NCI-H2107 (cell line): Measurements from ENCODE around the gene MTRF1.
A peak's percentile ranks its signal among the peaks of the same experiment; 100 is the strongest.
"Not testable (repeated sequence)": the region's sequence is repeated elsewhere in the genome, so short reads cannot be mapped to it uniquely, and the experiment has no call there.

Experiments used
- DNase-seq: peaks from one replicate; lab custom pipeline; 2025; lab: John Stamatoyannopoulos, UW

MTRF1 gene

DNA sequence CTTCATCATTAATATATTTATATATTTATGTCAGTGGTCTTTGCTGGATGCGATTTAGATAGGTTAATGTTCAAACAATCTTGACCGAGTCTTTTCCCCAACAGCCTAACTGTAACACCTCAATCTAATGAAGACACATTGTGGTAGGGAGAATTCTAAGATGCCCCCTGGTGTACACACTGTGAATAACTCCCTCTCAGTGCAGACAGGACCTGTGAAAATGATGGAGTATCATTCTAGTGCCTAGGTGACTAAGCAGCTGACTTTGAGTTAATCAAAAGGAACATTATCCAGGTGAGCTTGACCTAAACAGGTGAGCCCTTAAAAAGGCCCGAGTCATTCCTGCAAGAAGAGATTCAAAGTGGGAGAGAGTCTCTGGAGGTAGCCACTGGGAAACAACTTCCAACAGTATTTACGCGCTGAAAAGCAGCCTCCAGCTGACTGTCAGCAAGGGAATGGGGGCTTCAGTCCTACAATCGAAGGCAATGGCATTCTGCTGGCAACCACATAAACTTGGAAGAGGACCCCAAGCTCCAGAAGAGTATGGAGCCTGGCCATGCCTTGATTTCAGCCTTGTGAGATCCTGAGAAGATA lies 41.0 kb downstream of the MTRF1 start:
- no peak for DNase-seq

DNA sequence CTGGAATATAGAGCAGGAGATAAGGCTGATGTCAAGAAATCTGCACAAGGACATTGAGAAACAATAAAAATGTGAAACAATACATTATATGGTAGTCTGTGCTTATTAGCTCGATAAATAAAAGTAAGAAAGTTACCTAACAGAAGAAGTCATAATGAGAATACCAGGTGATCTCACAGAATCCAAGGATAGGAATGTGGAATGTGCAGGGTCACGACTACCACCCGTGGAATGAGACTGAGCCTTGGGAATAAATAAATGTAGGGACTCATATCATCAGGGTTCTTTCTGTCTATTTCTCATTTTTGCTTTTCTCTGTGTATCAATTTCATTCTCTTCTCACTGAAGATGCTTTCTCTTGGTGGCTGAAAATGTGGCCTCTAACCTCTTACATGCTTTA lies 43.0 kb downstream of the MTRF1 start:
- DNase-seq, result no peak

DNA sequence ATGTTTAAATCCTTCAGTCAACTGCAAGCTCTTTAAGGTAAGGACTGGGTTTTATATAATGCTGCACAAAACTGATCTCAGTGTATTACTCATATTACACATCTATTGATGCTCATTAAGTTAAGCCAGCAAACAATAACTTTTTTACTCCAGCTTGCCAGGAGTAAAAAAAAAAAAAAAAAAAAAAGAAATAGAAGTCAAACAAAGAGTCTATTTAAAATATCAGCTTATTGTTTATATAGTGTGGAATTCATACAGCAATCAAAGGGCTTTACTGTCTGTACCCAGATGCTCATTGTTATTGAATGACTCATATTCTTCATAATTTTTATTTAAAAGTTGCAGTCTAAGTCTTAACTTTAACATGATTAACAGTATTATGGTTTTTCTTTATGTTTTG lies 47.2 kb downstream of the MTRF1 start:
- no peak for DNase-seq

DNA sequence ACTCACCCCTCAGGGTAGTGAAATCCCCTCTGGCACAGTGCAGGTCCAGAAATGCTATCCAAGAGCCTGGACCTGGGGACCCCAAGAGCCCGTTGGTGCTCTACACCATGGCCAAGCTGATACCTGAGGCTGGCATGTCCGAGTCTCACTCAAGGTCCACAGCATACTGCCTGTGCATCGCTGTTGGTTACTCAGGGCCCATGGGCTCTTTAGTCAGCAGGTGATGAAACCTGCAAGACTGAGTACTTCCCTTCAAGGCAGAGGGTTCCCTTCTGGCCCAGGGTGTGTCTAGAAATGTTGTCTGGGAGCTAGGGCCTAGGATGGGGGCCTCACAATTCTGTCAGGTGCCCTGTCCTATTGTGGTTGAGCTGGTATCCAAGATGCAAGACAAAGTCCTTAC lies 49.5 kb downstream of the MTRF1 start:
- no peak for DNase-seq

DNA sequence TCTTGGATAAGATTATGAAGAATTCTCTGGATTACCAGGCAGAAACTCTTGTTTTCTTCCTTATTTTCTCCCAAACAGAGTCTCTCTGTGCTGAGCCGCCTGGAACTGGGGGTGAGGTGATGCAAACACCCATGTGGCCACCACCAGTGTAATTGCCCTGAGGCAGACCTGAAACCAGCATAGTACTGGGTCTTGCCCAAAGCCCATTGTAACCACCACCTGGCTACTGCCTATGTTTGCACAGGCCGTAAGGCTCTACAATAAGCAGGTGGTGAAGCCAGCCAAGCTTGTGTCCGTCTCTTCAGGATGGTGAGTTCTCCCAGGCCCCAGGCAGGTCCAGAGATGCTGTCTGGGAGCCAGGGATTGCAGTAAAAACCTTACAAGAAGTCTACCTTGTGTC lies 50.1 kb downstream of the MTRF1 start:
- no peak for DNase-seq

DNA sequence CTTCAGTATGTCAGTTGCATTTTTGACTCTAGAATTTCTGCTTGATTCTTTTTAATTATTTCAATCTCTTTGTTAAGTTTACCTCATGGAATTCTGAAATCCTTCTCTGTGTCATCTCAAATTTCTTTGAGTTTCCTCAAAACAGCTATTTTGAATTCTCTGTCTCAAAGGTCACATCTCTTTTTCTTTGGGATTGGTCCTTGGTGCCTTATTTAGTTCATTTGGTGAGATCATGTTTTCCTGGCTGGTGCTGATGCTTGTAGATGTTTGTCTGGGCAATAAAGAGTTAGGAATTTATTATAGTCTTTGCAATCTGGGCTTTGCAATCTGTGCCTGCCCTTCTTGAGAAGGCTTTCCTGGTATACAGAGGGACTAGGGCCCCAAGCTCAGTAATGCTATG lies 50.5 kb downstream of the MTRF1 start:
- DNase-seq, result no peak

DNA sequence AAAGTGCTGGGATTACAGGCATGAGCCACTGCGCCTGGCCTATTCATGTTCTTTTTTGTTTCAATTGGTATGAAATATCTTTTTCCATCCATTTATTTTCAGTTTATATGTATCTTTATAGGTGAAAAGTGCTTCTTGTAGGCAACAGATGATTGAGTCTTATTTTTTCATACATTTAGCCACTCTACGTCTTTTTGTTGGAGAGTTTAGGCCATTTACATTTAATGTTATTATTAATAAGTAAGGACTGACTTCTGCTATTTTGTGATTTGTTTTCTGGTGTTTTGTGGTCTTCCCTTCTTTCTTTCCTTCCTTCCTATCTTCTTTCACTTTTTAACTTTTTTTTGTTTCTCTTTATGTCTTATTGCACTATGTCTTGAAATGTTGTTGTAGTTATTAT lies 52.3 kb downstream of the MTRF1 start:
- DNase-seq, result no peak

DNA sequence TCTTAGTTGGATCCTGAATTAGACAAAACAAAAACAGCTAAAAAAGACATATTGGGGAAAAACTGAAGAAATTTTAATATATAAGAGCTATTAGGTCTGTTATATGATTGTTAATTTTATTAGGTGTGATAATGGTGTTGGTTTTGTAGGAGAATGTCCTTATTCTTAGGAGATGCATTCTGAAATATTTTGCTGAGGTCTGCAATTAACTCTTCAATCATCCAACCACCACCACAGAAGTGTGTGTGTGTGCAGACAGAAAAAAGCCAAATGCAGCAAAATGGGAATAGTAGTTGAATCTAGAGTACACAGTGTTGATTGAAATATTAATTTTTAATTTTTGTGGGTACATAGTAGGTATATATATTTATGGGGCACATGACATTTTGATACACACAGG lies 56.9 kb downstream of the MTRF1 start:
- DNase-seq, result no peak

DNA sequence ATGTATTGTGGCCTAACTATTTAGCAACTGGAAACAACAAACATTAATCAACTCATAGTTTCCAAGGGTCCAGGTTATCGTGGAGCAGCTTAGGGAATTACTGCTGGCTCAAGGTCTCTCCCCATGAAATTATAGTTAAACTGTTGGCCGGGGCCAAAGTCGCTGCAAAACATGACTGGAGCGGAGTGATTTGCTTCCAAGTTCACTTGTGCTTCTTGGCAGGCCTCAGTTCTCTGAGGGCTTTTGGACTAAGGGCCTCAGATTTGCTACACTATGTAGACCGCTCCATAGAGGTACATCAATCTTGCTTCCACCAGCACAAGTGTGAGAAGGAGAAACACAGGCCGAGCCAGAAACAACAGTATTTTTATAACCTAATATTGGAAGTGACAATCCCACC lies 59.6 kb downstream of the MTRF1 start:
- DNase-seq, result no peak

DNA sequence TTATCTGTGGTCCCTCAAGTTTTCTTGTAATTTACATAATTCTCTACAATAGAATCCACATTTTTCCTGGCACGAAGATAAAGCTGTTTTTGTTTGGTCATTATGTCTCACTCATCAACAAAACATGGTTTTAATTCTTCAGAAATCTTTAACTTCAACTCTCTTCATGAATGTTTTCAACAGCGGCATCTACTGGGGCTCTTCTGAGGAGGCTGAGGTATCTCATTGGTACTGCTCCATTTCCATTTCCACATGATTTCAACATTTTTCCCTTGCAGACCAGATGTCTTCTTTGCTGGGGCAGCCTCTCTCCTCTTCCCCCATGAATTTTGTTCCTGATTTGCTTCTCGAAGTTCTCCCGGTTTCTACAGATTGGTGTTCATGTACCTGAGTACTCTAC lies 63.2 kb downstream of the MTRF1 start:
- DNase-seq, result no peak

DNA sequence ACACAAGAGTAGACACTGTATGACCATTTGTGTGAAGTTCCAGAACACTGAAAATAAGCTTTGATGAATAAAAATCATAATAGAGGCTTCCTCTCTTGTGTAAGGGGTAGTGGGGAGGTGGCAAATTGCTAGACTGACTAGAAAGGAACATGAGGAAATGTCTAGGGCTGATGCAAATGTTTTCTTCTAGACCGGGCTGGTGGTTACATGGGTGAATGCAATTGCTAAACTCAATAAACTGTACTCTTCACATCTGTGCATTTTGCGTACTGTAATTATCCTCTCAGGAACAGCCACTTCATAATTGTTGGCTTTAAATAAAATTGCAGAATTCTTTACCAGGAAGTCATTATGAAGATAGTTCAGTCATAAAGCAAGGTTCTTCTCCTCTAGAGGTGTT lies 63.9 kb downstream of the MTRF1 start:
- no peak for DNase-seq

DNA sequence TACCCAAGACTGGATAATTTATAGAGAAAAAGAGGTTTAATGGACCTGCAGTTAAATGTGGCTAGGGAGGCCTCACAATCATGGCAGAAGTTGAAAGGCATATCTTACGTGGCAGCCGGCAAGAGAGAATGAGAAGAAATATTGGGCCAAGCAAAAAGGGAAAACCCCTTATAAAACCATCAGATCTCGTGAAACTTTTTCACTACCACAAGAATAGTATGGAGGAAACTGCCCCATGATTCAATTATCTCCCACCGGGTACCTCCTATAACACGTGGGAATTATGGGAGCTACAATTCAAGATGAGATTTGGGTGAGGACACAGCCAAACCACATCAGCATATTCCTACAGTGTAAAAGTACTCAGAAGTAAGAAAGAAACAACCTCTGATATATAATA lies 64.3 kb downstream of the MTRF1 start:
- DNase-seq, result no peak

DNA sequence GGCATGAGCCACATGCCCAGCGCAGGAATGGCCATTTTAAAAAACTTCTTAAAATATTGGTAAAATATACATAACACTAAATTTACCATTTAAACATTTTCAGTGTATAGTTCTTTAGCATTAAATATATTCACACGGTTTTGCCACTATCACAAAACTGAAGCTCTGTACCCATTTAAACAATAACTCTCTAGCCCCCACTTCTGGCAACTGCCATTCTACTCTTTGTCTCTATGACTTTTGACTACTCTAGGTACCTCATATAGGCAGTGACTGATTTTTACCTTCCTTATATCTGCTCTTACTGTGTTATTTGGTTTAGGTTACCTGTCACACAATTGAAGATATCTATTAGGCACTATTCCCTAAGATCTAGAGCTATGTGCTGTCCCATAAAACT lies 66.8 kb downstream of the MTRF1 start:
- no peak for DNase-seq

DNA sequence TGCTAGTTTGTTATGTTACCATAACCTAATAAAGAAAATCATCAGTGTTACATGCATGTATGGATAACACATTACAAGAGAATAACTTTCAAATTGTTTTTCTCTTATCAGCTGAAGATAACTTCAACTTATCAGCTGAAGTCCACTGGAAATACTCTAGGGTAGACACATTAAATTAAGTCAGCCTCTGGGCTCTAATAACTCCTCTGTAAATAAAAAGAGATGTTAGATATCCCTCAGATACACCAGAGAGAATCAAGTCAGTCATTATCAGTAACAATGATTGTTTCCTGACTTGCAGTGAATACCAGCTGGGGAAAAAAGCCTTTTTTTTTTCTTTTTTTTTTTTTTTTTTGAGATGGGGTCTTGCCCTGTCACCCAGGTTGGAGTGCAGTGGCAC lies 67.4 kb downstream of the MTRF1 start:
- no peak for DNase-seq

DNA sequence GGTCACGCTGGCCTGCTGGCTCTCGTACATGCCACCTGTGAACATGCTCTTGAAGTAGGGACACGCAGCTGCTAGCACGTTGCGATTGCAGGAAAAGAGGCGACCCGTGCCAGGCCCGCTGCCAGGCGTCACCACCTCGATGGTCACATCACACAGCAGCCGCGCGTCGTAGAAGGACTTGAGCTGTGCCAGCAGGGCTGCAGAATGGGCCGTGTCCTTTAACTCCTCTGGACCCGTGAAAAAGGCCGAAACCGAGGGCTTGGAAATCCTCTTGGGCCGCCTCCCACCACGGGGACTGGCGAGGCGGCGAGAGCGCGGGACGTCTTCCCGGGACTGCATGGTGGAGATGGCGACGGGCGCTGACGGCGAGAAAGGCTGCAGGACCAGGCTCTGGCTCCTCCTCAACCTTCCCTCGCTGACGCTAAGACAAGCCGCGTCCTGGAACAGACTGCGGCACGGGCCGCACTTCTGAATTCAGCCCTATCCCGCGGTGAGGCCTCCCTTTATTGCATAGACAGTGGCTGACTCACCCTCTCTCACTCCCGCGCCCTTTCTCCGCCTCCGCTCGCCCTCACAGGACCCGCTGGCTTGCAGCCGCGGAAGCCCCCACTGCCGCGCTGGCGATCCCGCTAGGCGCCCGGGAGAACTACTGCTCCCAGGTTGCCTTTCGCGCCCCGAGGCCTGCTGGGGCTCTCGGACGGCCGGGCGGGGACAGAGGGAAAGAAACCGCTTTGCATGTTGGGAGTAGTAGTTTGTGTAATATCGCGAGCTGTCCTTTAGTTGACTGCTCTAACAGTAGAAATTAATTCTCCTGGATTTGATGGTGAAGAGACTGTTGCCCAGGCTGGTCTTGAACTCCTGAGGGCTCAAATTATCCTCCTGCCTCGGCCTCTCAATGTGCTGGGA lies 69.2 kb downstream of the MTRF1 start, which contains the start of gene KBTBD7:
KBTBD7 (minus strand) TSS at position 651 of the 906 bp plus-strand sequence; CDS start at position 339, 312 bp downstream.
- peak; percentile 54 for DNase-seq

DNA sequence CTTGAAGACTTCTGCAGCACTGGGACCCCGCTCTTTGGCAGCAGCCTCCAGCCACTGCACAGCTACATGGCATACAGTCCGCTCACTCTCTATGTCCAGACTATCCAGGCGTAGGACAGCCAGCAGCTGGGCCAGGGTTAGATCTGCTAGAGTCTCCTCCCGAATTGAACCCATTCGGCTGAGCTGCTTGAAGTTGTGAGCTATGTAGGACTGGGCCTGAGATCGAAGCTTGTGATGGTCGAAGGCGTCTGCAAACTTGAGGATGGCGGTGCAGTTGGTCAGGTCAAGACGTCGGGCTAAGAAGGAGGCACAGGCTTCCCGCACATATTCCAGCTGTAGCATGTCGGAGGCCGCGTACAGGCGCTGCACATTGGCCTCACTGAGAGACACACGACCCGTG lies 69.9 kb downstream of the MTRF1 start:
- no peak for DNase-seq

DNA sequence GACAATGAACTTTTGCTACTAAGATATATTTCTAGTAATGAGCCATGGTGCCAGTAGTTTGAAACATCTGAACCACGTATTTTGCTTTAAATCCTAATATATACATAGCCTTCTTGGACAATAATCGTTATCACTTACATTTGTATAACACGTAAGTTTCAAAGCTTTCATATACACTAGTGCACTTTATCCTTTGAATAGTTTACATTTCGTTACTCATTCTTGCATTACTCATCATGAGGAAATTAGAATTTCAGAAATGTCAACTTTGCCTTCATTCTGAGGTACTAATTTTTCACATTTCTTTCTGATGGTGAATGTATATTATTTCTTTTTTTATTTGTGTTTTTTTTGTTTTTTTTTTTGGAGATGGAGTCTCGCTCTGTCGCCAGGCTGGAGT lies 74.8 kb downstream of the MTRF1 start:
- DNase-seq, result no peak

DNA sequence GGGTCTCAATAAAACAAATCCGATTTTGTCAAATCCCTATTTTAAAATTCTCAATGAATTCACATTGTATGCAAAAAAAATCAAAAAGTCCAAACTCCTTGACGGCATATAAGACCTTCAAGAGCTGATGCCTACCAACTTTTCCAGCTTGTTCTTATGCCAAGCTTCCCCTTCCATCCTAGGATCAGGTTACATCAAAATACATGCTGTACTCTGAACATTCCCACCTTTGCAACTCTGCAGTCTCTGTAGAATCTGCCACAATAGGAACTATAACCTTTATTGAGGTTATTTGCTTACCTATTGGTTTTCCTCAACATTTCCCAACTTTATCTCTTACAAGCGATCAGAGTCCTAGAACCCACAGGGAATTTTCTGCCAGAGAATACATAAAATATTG lies 76.9 kb downstream of the MTRF1 start:
- no peak for DNase-seq

DNA sequence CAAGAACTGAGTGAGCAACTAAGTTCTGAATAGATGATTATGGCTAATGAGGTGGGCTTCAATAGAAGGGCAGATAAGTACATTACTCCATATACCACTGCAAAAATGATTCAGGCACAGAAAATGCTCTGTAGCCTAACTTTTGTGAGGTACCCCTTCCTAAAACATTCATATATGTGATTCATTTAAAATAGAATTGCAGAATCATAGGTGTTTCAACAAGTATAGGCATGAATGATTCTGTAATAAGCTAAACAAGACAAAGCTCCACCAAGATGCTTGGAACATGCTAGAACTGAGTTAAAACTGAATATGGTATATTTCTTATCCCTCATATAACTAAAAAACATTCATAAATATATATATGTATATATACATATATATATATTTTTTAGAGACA lies 81.1 kb downstream of the MTRF1 start:
- DNase-seq, result no peak

DNA sequence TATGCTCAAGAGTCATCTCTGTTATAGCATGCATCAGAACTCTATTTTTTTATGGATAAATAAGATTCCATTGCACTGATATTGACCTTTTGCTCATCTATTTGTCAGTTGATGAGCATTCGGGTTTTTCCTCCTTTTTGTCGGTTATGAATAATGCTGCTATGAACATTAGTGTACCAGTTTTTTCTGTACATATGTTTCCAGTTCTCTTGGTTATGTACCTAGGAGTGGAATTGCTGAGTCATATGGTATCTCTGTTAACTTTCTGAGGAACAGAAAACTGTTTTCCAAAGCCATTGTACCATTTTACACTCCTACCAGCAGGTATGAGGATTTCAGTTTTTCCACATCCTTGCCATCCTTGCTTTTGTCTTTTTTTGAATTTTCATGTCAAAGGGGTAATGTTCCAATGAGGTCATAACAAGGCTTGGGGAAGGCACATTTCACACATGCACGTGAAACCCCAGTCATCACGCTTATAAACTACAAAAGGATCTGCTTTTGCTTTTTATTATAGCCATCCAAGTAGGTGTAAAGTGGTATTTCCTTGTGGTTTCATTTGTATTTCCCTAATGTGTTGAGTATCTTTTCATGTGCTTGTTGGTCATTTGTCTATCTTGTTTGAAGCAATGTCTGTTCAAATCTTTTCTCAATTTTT lies 83.7 kb downstream of the MTRF1 start:
- no peak for DNase-seq

DNA sequence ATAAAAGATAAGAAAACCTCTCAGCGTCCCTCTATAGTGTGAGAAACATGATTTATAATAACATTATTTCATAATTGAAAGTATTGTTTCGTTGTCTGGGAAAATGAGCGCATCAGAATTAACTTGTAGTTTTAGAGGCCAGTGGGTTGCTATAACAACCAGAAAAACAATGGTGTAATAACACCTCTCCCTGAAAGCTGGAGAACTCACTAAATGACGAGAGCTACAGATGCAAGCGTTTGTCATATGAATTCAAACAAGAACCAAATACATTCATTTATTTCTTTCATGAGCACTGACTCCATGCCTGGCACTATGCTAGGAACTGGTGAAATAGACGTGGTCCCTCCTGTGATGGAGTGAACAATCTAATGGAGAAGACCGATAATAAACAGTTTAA lies 85.3 kb downstream of the MTRF1 start:
- DNase-seq, result no peak

DNA sequence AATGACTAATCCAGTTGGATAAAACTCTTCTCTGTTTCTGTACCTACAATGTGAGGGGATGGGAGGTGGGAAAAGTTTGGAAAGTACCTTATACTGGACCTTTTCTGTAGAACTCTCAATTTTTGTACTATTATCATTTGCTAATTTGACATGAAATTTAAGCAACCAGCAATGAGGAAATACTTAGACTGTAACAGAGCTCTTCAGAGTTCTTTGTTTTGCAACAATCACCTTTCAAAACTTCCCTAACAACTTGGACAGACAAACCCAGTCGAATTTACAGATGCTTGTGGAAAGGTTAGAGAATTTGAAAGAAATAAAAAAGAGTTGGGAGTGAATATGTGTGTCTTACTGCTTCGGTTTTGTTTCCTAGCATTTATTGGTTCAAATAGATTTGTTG lies 85.8 kb downstream of the MTRF1 start:
- DNase-seq, result no peak

DNA sequence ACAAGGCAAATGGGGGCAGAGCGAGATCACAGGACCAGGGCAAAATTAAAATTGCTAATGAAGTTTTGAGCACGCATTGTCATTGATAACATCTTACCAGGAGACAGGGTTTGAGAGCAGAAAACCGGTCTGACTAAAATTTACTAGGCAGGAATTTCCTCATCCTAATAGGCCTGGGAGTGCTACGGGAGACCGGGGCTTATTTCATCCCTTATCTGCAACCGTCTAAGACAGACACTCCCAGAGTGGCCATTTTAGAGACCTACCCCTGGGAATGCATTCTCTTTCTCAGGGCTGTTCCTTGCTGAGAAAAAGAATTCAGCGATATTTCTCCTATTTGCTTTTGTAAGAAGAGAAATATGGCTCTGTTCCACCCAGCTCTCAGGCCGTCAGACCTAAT lies 87.8 kb downstream of the MTRF1 start:
- not testable (repeated sequence) for DNase-seq
